Measurements from ENCODE around the gene NEGR1. TPM values are rescaled to one million over a fixed set of nuclear protein-coding genes. Genes with fewer than 3 reads are reported as not detected.

NEGR1 gene
- polyA plus RNA-seq, 1 donor from 2014 or later = 47.4 TPM

DNA sequence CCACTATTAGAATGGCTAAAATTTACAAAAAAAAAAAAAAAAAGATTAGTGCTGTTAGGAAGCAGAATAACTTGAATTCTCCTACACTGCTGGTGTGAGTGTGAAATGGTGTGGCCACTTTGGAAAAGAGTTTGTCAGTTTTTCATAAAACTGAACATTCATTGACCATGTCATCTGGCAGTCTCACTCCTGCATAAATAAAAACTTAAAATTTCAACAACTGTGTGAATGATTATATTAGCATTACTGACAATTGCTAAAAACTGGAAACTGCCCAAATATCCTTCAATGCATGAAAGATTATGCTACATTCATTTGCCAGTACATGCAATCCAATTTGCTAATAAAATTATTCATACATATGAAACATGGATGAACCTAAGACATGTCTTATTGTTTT is 570.9 kb downstream of the NEGR1 start:
- H3K79me2 ChIP-seq (replicated peaks; ENCODE audit: insufficient read depth, low read length) = no peaks in the 10 kb centered on the region
- H3K4me3 ChIP-seq (ENCODE audit: low read length) = no peak overlapping the region
- H4K20me1 ChIP-seq (ENCODE audit: insufficient read depth) = no peaks in the 10 kb centered on the region
- no peaks in the 10 kb centered on the region for H3K27me3 ChIP-seq (ENCODE audit: insufficient read depth, low read depth, low read length)
- no peak overlapping the region for H3K9ac ChIP-seq (ENCODE audit: low read length)
- no peak overlapping the region for H2AFZ ChIP-seq (ENCODE audit: low read depth, low read length)
- no peak overlapping the region for H3K27ac ChIP-seq (ENCODE audit: low read length)
- no peaks in the 10 kb centered on the region for H3K36me3 ChIP-seq (ENCODE audit: insufficient read depth, low read length)
- H3K9me2 ChIP-seq (ENCODE audit: insufficient read depth, low read length) = no peaks in the 10 kb centered on the region
- no peak overlapping the region for H3K4me2 ChIP-seq (ENCODE audit: low read length)
- H3K9me3 ChIP-seq (ENCODE audit: low read length) = no peaks in the 10 kb centered on the region
- H3F3A ChIP-seq (ENCODE audit: insufficient read depth, low read length, poor library complexity, severe bottlenecking) = no peaks in the 10 kb centered on the region
- TF ChIP-seq POLR2AphosphoS5 (IDR thresholded peaks at IDR 0.05) = no peak
- no peak for TF ChIP-seq MXI1 (conservative IDR thresholded peaks at IDR 0.05; ENCODE audit: poor library complexity, severe bottlenecking)
- TF ChIP-seq EZH2 (IDR thresholded peaks at IDR 0.05; ENCODE audit: borderline replicate concordance, insufficient read depth, low read length, poor library complexity, severe bottlenecking) = no peak
- no peak for TF ChIP-seq EP300 (conservative IDR thresholded peaks at IDR 0.05; ENCODE audit: poor library complexity, severe bottlenecking)
- TF ChIP-seq, protein P1, sequence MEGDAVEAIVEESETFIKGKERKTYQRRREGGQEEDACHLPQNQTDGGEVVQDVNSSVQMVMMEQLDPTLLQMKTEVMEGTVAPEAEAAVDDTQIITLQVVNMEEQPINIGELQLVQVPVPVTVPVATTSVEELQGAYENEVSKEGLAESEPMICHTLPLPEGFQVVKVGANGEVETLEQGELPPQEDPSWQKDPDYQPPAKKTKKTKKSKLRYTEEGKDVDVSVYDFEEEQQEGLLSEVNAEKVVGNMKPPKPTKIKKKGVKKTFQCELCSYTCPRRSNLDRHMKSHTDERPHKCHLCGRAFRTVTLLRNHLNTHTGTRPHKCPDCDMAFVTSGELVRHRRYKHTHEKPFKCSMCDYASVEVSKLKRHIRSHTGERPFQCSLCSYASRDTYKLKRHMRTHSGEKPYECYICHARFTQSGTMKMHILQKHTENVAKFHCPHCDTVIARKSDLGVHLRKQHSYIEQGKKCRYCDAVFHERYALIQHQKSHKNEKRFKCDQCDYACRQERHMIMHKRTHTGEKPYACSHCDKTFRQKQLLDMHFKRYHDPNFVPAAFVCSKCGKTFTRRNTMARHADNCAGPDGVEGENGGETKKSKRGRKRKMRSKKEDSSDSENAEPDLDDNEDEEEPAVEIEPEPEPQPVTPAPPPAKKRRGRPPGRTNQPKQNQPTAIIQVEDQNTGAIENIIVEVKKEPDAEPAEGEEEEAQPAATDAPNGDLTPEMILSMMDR (IDR thresholded peaks at IDR 0.05; ENCODE audit: poor library complexity, severe bottlenecking) = no peak
- no peak for TF ChIP-seq SMC3 (conservative IDR thresholded peaks at IDR 0.05; ENCODE audit: poor library complexity)
- TF ChIP-seq, protein P2, sequence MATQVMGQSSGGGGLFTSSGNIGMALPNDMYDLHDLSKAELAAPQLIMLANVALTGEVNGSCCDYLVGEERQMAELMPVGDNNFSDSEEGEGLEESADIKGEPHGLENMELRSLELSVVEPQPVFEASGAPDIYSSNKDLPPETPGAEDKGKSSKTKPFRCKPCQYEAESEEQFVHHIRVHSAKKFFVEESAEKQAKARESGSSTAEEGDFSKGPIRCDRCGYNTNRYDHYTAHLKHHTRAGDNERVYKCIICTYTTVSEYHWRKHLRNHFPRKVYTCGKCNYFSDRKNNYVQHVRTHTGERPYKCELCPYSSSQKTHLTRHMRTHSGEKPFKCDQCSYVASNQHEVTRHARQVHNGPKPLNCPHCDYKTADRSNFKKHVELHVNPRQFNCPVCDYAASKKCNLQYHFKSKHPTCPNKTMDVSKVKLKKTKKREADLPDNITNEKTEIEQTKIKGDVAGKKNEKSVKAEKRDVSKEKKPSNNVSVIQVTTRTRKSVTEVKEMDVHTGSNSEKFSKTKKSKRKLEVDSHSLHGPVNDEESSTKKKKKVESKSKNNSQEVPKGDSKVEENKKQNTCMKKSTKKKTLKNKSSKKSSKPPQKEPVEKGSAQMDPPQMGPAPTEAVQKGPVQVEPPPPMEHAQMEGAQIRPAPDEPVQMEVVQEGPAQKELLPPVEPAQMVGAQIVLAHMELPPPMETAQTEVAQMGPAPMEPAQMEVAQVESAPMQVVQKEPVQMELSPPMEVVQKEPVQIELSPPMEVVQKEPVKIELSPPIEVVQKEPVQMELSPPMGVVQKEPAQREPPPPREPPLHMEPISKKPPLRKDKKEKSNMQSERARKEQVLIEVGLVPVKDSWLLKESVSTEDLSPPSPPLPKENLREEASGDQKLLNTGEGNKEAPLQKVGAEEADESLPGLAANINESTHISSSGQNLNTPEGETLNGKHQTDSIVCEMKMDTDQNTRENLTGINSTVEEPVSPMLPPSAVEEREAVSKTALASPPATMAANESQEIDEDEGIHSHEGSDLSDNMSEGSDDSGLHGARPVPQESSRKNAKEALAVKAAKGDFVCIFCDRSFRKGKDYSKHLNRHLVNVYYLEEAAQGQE (IDR thresholded peaks at IDR 0.05; ENCODE audit: borderline replicate concordance) = no peak
- TF ChIP-seq TAF1 (IDR thresholded peaks at IDR 0.05; ENCODE audit: low read depth) = no peak
- TF ChIP-seq RAD21 (conservative IDR thresholded peaks at IDR 0.05) = no peak

DNA sequence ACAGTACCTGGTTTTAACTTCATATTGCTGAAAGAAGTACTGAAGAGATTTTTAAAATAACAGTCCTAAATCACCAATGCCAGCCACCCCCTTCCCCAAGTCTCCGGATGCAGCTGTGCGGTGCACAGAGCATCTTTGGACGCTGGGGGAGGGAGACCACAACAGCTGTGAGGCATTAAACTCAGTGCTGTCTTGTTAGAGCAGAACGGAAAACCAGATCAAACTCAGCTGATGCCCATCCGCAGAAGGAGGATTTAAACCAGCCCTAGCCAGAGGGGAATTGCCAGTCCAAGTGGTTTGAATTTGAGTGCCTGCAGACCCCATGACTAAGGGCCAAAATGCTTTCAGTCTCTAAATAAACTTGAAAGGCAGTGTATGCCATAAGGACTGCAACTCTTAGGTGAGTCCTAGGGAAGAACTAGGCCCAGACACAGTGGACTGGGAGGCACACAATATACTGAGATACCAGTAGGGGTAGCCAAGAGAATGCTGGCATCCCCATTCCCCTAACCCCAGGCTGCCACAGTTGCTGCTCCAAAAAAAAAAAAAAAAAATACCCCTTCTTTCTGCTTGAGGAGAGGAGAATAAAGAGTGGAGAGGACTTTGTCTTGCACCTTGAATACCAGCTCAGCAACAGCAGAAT is 576.2 kb downstream of the NEGR1 start:
- H4K20me1 ChIP-seq (ENCODE audit: insufficient read depth) = no peaks in the 10 kb centered on the region
- no peaks in the 10 kb centered on the region for H3K79me2 ChIP-seq (replicated peaks; ENCODE audit: insufficient read depth, low read length)
- no peaks in the 10 kb centered on the region for H3K36me3 ChIP-seq (ENCODE audit: insufficient read depth, low read length)
- no peaks in the 10 kb centered on the region for H3K9me2 ChIP-seq (ENCODE audit: insufficient read depth, low read length)
- H3K4me3 ChIP-seq (ENCODE audit: low read length) = no peak overlapping the region
- no peak overlapping the region for H2AFZ ChIP-seq (ENCODE audit: low read depth, low read length)
- H3K9me3 ChIP-seq (ENCODE audit: low read length) = no peaks in the 10 kb centered on the region
- TF ChIP-seq EP300 (conservative IDR thresholded peaks at IDR 0.05; ENCODE audit: poor library complexity, severe bottlenecking) = no peak
- TF ChIP-seq EZH2 (IDR thresholded peaks at IDR 0.05; ENCODE audit: borderline replicate concordance, insufficient read depth, low read length, poor library complexity, severe bottlenecking) = no peak
- no peak for TF ChIP-seq RAD21 (conservative IDR thresholded peaks at IDR 0.05)
- TF ChIP-seq TAF1 (IDR thresholded peaks at IDR 0.05; ENCODE audit: low read depth) = no peak
- TF ChIP-seq SMC3 (conservative IDR thresholded peaks at IDR 0.05; ENCODE audit: poor library complexity) = no peak
- H3K27me3 ChIP-seq (ENCODE audit: insufficient read depth, low read depth, low read length) = no peaks in the 10 kb centered on the region
- no peak overlapping the region for H3K27ac ChIP-seq (ENCODE audit: low read length)
- H3K9ac ChIP-seq (ENCODE audit: low read length) = no peak overlapping the region
- H3F3A ChIP-seq (ENCODE audit: insufficient read depth, low read length, poor library complexity, severe bottlenecking) = no peaks in the 10 kb centered on the region
- no peak overlapping the region for H3K4me2 ChIP-seq (ENCODE audit: low read length)
